Fibroblast of the conjunctiva (primary cell): Measurements from ENCODE around the gene EDC4.
"Not testable (repeated sequence)": the region's sequence is repeated elsewhere in the genome, so short reads cannot be mapped to it uniquely, and the experiment has no call there.

Experiments
- DNase-seq: peaks from one replicate; pipeline ENCODE4 v3.0.0-alpha.2; 2010; ENCODE audit warnings: low read depth

Gene EDC4

DNA sequence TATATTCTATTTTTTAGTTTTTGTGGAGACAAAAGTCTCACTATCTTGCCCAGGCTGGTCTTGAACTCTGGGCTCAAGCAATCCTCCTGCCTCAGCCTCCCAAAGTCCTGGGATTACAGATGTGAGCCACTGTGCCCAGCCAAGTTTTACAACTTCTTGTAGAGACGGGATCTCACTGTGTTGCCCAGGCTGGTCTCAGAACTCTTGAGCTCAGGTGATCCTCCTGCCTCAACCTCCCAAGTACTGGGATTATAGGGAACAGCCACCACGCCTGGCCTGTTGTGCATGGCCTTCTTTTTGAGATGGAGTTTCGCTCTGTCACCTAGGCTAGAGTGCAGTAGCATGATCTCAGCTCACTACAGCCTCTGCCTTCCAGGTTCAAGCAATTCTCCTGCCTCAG is 19.2 kb upstream of the EDC4 start:
- DNase-seq, result no peak

DNA sequence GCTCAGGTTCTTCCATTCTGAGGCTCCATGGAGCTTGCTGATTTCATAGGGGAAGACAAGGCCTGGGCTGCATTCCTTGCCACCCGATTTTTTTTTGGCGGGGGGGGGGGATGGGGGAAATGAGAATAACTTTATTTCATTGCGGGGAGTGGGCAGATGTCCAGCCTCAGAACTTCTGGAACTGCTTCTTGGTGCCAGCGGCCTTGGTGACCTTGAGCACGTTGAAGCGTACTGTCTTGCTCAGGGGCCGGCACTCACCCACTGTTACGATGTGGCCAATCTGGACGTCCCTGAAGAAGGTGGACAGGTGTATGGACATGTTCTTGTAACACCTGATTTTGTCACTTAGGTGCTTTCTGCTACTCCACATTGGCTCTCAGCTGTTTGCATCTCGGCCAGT is 17.1 kb upstream of the EDC4 start:
- no peak for DNase-seq

DNA sequence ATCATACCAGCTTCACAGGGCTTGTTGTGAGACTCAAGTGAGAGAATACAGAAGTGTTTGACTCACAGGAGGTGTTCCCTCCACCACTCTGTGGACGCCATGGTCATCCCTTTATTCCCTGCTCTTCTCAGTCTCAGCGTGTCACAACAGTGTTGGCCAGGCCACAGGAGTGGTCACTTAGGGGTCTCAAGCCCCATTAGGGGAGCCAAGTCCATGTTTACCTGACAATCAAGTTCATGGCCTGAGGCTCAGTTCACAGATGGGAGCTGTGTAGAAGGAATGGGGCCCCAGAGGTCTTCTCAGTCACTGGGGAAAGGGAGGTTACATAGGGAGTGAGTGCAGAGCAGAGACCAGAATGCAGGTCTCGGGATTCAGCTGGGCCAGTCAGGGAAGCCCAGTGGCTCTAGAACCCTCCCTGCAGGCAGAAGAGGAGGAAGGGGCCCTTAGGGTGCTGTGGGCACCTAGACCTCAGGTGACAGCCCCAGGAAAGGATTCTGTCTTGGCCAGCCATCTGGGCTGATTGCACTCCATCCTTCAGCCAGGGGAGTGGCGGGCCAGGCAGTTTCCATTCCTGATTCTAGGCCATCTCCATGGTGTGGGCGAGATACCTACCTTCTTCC is 15.8 kb upstream of the EDC4 start:
- DNase-seq, result no peak

DNA sequence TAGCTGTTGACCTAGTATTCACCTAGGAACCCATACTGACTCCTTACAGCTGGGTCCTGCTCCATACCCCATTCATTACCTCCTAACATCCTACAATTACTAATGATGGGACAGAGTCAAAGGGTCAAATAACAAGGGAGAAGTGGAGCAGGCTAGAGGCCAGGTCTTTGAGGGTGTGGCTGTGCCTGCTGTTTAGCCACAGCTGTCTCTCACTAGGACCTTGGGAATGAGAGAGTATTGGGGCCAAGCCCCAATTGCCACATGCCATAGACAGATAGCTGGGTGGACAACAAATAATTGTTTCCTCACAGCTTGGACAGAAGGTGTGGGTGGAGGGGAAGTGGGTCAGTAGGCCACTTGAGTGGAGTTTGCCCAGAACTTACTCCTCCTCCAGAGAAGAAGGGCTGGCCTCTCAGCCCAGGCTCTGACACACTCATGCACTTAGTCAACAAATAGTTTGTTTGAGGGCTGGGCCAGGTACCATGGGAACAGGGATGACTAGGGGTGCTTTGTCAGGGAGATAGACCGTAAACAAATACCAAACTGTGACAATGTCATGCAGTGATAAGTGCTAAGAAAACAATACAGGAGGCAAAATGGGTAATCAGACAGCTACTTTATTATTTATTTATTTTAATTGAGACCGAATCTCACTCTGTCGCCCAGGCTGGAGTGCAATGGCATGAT is 15.2 kb upstream of the EDC4 start:
- DNase-seq, result peak; percentile 84

DNA sequence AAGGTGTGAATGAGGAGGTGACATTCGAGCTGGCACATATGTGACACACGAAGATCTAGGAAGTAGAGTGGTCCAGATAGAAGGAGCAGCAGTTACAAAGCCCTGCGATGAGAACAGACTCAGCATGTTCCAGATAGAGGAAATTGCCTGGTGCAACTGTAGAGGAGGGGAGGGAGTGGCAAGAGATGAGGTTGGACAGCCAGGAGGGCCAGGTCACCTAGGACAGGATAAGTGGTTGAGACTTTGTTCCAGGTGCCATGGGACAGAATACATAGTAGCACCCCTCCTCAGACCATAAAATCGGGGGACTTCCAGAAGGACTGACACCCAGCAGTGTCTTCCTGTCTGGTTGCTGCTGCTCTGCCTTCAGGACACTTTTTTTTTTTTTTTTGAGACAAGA is 14.4 kb upstream of the EDC4 start:
- DNase-seq, result no peak

DNA sequence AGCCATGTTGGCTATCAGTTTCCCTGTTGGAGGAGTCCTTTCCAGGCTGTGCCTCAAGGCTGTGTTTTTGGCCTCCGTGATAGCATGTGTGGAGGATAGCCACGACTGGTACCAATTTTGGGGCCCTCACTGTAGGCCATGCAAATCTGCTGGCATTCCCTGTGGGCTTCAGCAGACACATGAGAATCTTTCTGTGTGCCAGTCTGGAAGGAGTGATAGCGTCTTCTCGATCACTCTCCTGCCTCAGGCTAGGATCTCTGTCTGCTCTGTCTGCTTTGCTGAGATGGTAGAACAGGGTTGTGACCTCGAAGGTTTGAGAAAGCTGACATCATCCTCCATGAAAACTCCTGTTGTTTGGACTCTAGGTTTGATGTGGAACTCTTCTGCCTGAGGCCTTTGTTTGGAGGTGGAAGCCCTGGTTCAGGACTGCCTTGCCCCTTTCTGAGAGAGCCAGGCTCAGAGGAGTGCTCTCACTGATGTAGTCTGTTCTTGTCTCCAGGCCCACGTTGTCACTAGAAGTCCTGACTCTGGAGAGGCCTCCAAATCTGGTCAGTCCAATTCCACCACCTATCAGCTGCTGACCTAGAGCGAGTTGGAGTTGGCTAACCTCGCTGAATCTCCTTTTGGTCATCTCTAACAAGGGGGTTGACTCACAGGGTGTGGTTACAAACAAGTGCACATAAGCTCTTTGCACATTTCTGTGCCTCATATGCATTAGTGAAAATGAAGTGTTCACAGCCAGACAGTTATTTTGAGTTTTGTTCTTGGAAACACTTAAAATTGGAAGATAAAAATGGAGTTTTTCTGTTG is 12.1 kb upstream of the EDC4 start:
- DNase-seq, result peak; percentile 57

DNA sequence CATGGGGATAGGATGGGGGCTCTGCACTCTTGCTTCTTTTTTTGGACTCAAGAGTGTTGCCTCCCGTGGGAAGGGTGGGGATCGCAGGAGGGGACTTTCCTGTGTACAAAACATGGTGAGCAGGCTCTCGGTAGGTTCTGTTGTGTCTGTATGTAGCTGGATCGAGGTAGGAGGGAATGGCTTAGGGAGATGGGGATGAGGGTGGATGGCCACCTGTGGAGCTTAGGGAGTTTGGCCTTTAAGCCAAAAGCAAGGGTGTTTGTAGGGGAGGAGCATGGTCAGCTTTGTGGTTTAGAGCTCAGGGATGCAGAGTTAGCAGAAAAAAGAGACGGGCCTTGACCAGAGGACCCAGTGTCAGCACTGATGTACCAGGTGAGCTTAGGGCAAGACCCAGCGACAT is 11.0 kb upstream of the EDC4 start:
- DNase-seq, result no peak

DNA sequence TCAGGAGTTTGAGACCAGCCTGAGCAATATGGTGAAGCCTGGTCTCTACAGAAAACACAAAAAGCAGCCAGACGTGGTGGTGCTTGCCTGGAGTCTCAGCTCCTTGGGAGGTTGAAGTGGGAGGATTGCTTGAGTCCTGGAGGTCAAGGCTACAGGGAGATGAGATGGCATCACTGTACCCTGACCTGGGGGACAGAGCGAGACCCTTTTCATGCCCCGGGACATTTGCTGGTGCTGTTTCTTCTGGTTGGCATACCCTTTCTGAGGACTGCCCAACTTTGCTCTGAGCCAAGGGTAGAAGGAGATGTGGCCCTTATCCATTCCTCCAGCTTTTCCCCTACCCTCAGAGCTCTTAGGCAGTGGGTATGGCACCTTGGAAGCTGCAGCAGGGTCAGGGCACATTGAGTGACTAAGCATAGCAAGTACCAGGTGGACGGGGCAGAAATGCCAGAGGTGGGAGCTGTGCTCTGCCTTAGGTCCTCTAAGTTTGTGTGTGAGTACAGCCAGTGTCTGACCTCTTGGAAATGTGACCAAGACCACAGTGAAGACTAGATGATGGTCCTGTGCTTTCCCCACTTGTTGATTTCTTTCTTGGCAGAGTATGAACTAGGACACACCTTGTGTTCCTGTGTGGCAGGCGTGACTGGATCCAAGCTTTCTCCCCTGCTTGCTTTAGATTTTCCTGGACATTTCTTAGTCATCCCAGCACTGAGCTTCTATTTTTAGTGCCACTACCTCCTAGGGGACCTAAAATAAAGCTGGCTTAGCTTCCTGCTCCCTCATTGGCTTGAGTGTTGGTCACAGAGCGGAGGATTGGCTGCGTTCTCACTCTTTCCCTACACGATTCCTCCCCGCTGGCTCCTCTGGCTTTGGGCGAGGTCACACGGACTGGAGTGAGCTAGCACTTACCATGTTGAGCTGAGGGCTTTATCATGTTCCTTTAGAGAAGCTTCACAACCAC is 9.9 kb upstream of the EDC4 start:
- peak; percentile 9 for DNase-seq

DNA sequence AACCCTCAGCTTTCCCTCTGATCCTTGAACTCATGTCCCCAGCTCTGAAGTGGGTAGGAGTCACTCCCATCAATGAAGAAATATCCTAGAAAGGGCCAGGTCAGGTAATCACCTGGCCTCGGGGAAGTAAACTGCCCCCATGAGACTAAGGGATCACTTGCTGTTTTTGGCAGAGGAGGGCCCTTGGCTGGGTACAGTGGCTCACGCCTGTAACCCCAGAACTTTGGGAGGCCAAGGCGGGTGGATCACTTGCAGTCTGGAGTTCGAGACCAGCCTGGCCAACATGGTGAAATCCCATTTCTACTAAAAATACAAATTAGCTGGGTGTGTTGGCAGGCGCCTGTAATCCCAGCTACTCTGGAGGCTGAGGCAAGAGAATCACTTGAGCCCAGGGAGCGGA is 8.8 kb upstream of the EDC4 start:
- DNase-seq, result not testable (repeated sequence)

DNA sequence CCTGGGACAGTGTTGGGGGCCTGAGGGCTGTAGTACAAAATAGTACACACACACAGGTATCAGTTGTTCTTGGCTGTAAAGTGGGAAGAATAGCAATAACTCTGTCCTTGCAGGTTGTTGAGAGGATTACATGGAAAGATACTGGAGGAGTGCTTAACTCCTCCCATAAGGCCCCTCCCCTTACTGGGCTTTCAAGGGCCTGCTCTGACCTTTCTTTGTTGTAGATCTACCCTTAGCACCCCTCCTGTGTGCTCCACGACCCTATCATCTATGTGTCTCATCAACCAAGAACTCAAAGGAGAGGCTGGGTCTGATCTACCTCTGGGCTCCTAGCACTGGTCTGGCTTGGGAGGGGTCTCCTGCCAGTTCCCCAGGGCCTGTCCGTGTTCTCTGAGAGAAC is 8.3 kb upstream of the EDC4 start:
- DNase-seq, result no peak

DNA sequence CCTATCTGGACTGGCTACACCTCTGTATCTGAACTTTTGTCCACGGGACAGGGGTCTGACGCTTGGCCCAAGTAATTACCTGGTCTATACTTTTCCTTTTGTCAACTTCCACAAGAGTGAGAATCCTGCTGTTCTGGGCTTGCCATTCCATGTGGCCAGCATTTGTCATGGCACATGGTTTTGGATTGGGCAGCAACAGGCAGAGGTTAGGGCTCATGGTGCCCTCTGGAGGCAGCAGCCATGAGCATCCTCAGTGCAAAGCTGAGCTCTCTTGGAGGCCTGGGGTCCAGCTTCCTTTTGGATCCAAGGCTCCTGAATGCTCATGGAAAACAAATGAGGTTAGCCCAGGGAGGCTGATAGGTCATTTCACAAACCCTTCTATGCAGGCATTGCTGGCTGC is 7.5 kb upstream of the EDC4 start:
- DNase-seq, result no peak

DNA sequence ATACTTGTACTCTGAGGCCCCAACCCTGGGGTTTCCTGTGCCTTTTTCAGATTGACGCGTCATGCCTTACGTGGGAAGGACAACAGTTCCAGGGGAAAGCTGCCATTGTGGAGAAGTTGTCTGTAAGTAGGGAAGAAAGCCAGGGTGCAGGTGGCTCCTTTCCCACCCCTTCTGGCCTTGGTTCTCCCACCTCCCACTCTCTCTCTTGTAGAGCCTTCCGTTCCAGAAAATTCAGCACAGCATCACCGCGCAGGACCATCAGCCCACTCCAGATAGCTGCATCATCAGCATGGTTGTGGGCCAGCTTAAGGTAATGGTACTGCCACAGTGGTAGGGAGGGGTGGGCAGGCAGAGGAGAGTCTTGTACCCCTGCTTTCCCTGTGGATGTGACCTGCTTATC is 4.6 kb upstream of the EDC4 start:
- DNase-seq, result no peak

DNA sequence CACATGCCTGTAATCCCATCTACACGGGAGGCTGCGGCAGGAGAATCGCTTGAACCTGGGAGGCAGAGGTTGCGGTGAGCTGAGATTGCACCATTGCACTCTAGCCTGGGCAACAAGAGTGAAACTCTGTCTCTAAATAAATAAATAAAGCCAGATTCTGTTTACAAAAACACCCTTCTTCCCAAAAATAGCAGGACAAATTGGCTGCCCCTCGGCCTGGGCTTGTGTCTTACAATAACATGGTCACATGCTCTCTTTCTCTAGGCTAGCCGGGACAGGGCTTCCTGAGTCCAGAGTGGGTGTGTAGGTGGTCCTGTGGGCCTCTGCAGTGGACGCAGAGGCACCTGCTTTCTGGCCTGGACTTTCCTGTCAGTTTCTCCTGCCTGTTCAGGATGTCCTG is 3.2 kb upstream of the EDC4 start:
- DNase-seq, result no peak

DNA sequence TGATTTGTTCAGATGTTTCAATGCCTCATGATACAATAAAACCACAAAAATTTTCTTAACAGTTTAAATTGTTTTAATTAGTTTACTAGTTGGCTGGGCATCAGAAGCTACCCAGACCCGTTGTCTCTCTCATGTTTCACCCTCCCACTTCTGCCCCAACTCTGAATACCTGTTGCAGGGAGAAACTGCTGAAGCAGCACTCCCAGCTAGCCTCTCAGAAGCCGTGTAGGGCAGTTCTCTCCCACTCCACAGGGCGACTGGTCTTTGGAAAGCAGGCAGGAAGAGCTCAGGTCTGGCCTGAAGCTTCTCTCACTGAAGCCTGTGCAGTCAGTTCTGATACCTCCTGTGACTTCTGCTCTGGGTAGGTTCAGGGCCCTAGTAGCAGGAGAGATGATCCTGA is 1.6 kb upstream of the EDC4 start:
- no peak for DNase-seq

DNA sequence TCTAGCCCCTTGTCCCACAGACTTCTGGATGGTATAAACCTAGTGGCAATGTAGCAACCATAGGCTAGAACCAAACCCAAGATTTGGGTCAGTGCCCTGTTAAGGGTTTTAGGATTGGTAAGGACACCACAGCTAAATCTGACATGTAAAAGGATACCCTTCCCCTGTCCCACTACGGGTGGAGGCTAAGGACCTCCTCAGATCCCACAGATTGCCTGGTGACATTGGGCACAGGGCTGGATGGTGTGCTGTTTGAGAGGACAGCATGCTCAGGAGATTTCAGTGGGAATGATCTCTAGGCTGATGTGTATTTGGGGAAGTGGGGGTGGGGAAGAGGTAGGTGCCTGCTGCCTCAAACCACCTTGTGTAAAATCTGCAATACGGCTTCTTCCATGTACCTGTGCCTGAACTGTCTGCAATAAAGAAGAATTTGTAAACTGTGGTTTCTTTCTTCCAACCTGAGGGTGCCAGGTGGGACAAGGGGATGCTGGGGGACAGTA is 671 bp upstream of the EDC4 start:
- DNase-seq, result no peak

DNA sequence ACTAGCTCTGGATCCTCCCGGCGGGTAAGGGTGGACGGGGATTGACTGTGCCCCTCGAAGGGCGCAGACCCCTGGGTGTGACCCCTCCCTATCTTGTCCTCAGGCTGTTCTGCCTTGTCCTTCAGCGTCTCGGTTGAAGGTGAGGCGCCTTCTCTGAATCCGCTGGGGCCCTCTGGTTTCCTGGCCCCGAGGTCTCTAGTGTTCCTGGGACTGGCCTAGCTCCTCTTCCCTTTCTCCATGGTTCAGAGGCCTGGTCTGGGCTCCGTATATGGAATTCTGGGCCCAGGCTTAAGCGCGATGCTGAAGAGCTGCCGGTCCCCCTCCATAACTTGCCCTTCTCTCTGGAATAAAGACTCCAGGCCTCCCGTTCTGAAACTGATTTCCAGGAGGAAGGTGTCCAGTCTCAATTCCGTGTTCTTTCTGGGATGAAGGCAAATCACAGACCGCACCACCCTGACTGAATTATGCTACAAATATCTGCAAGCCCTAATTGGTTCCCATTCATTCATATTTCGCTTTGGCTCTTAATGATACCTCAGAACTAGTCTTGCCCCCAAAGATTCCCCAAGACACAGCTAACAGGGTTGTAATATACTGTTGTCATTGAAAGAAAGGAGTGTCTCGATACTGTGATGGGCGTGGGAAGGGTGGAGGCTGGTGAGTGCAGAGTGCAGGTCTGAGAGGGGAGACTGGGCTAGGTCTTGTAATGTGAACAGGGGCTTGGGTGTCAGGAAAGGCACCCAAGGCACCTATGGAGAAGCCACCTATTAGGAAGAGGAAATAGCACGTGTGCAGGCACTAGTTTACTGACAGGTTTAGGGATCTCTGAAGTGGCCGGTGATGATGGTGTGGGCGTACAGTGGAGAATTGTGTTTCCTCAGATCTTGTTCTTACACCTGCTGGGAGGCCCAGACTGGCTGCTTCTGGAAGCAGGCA is 851 bp downstream of the EDC4 start:
- no peak for DNase-seq

DNA sequence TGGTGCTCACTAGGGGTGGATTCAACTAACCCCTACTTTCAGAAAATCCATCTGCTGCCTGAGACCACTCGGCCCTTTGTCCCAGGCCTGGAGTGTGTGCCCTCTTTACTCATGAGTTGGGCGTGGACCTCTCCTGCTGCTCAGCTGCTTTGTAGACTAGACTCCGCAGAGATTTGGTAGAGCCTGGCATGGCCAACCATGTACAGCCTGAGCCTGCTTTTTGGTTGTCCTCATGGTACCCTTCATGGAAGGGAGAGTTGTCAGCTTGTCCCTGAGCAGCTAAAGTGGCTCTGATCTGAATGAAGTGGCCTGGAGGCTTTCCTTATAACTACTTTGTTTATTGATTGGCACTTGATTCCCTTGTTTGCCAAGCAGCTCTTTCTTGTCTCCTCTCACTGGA is 1.5 kb downstream of the EDC4 start:
- DNase-seq, result no peak

DNA sequence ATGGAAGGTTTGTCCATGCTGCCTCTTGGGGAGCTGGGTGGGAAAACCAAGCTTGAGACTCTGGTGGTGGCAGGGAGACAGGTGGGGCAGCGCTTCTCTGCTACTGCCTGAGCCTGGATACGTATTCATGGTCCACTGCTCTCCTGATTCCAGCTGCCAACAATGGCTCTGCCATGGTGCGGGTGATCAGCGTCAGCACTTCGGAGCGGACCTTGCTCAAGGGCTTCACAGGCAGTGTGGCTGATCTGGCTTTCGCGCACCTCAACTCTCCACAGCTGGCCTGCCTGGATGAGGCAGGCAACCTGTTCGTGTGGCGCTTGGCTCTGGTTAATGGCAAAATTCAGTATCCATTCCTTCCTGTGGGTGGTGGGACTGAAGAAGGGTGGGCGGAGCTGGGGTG is 4.2 kb downstream of the EDC4 start:
- DNase-seq, result no peak

DNA sequence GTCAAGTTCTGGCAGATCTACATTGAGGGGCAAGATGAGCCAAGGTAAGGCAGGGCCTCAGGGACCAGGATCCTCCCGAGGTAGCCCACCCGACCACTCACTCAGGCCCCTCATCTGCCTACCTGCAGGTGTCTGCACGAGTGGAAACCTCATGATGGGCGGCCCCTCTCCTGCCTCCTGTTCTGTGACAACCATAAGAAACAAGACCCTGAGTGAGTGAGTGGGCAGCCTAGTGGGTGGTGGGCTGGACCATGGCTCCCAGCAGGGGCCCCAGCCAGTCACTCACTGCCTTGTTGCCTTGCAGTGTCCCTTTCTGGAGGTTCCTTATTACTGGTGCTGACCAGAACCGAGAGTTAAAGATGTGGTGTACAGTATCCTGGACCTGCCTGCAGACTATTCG is 5.4 kb downstream of the EDC4 start:
- DNase-seq, result no peak

DNA sequence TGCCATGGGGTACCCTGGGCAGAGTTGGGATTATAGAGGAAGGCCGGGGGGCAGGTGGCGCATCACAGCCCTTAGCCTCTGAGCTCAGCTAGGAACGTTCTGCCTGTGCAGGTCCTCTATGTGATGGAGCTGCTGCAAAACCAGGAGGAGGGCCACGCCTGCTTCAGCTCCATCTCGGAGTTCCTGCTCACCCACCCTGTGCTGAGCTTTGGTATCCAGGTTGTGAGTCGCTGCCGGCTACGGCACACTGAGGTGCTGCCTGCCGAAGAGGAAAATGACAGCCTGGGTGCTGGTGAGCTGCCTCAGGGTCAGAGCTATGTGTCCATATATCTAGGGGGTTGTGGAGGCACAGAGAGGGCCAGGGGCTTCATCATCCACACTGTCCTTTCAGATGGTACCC is 6.0 kb downstream of the EDC4 start:
- no peak for DNase-seq

DNA sequence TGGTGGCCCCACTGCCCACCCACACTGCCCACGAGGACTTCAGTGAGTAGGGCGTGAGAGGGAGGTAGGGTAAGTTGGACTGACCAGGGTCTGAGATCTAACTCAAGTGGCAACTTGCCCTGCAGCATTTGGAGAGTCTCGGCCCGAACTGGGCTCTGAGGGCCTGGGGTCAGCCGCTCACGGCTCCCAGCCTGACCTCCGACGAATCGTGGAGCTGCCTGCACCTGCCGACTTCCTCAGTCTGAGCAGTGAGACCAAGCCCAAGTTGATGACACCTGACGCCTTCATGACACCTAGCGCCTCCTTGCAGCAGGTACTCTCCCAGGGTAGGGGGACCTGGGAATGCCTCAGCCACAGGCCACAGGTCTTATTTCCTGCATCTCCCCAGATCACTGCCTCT is 6.6 kb downstream of the EDC4 start:
- DNase-seq, result no peak
